ENCODE results near the gene TBCA. TPM values are rescaled to one million over a fixed set of nuclear protein-coding genes. Genes with fewer than 3 reads are reported as not detected.

Gene TBCA
- total and polyA plus RNA-seq, 9 of the 15 experiments (the other 6 are each of a cell fraction or from before 2014, with no cell fraction given), result 164 to 661 (median 334) TPM

DNA sequence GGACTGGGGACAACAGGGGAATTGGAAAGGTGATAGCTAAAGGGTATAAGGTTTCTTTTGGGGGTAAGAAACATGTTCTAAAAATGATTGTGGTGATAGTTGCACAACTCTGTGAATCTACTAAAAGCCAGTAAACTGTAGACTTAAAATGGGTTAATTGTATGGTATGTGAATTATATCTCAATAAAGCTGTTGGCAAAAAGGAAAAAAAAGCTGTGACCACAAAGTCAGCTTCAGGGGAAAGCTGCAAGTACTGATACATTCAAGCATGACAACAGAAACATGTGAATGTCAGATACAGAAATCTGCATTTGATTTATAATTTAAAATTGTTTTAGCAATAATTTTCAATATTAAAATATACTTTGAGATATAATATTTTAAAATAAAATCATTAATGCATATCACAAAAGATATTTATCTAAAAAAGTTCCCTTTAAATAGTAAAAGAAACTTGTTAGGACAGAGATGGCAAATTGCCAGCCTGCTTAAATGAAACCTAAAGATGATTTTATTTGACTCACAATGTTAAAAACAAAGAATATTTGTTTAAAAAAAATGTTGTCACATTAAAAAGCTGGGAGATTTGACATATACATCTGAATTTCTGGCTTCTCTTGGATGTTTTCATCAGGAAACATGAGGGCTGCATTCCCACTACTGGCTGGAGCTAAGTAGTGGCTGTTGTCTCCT is 66.0 kb downstream of the TBCA start (continued):
- TF ChIP-seq, protein P1, sequence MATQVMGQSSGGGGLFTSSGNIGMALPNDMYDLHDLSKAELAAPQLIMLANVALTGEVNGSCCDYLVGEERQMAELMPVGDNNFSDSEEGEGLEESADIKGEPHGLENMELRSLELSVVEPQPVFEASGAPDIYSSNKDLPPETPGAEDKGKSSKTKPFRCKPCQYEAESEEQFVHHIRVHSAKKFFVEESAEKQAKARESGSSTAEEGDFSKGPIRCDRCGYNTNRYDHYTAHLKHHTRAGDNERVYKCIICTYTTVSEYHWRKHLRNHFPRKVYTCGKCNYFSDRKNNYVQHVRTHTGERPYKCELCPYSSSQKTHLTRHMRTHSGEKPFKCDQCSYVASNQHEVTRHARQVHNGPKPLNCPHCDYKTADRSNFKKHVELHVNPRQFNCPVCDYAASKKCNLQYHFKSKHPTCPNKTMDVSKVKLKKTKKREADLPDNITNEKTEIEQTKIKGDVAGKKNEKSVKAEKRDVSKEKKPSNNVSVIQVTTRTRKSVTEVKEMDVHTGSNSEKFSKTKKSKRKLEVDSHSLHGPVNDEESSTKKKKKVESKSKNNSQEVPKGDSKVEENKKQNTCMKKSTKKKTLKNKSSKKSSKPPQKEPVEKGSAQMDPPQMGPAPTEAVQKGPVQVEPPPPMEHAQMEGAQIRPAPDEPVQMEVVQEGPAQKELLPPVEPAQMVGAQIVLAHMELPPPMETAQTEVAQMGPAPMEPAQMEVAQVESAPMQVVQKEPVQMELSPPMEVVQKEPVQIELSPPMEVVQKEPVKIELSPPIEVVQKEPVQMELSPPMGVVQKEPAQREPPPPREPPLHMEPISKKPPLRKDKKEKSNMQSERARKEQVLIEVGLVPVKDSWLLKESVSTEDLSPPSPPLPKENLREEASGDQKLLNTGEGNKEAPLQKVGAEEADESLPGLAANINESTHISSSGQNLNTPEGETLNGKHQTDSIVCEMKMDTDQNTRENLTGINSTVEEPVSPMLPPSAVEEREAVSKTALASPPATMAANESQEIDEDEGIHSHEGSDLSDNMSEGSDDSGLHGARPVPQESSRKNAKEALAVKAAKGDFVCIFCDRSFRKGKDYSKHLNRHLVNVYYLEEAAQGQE (IDR thresholded peaks at IDR 0.05; ENCODE audit: borderline replicate concordance), result no peak
- TF ChIP-seq, protein P1 (CRISPR knock-in tag; IDR thresholded peaks at IDR 0.05; ENCODE audit: low read depth), result no peak
- TF ChIP-seq MTA3 (IDR thresholded peaks at IDR 0.05; ENCODE audit: borderline replicate concordance) (no peak), NELFE (IDR thresholded peaks at IDR 0.05; ENCODE audit: insufficient read depth, insufficient read length) (no peak)
